Endothelial cell of umbilical vein (primary cell): ENCODE data around the gene LYRM4. TPM values are rescaled to one million over a fixed set of nuclear protein-coding genes. Genes with fewer than 3 reads are reported as not detected.

Experiments used
- BruUV-seq: library from RNA; stranded (reverse); fragments of 400-500 nt; replicated peaks from 2 replicates; lab custom pipeline; 2021; lab: Mats Ljungman, UMichigan
- CTCF ChIA-PET: fragments of 300-600, 350-600 bp; sonication (Branson Sonifier 250); formaldehyde crosslinking; loops from one replicate; lab custom pipeline; 2021; ENCODE audit warnings: antibody characterized with exemption, inconsistent platforms; lab: Charles Lee
- POLR2A ChIA-PET: fragments of 300-600, 350-600 bp; sonication (Branson Sonifier 250); formaldehyde crosslinking; loops from one replicate; lab custom pipeline; 2021; ENCODE audit warnings: antibody characterized with exemption, inconsistent platforms; lab: Charles Lee
- DNase-seq: peaks from one replicate; pipeline ENCODE4 v3.0.0-alpha.2; 2011; ENCODE audit warnings: low read depth, low spot score
- FAIRE-seq: peaks from 2 replicates; lab custom pipeline; 2011; peaks lifted over from hg19 to GRCh38; lab: Jason Lieb, UNC
- H2AFZ ChIP-seq: 2 replicates; pipeline ENCODE4 v1.6.0; 2012; ENCODE audit warnings: low read depth, low read length, control low read depth, inconsistent platforms
- H3K27ac ChIP-seq: 2 replicates; pipeline ENCODE4 v1.5.1; 2011; ENCODE audit warnings: low read depth, mild to moderate bottlenecking, control low read depth, low read length, moderate library complexity; ENCODE audit not compliant: insufficient read depth
- H3K27me3 ChIP-seq, 2 experiments: 2 replicates each; pipeline versions ENCODE4 v1.6.0 to v1.6.1; 2011; ENCODE audit warnings: low read length in 2 of 2, mixed read lengths in 1 of 2; ENCODE audit not compliant: control insufficient read depth in 2 of 2, insufficient read depth in 2 of 2
- H3K36me3 ChIP-seq, 2 experiments: 2 replicates in 1 of 2; 3 replicates in 1 of 2; pipeline ENCODE4 v1.5.1; 2011; ENCODE audit warnings: low read length in 2 of 2, mild to moderate bottlenecking in 1 of 2, moderate library complexity in 1 of 2; ENCODE audit not compliant: control insufficient read depth in 2 of 2, insufficient read depth in 2 of 2; ENCODE audit errors: extremely low read depth in 1 of 2
- H3K4me1 ChIP-seq: 3 replicates; pipeline ENCODE4 v1.5.1; 2011; ENCODE audit warnings: mild to moderate bottlenecking, low read length; ENCODE audit not compliant: control insufficient read depth, insufficient read depth; ENCODE audit errors: extremely low read depth
- H3K4me2 ChIP-seq: 2 replicates; pipeline ENCODE4 v1.6.1; 2011; ENCODE audit warnings: low read length, control low read depth, mixed read lengths; ENCODE audit not compliant: insufficient read depth
- H3K4me3 ChIP-seq, 3 experiments: fragments of 200-600 bp in 1 of 3; sonication (generic), shearing (Covaris generic) in 1 of 3; replicated peaks in 1 of 3; 2 replicates each; pipeline ENCODE4 v1.5.1; 2011 to 2016; ENCODE audit warnings: control low read depth in 3 of 3, low read length in 3 of 3, mild to moderate bottlenecking in 2 of 3, inconsistent platforms in 1 of 3, low read depth in 1 of 3, moderate library complexity in 1 of 3; ENCODE audit not compliant: insufficient read depth in 1 of 3
- H3K79me2 ChIP-seq: 2 replicates; pipeline ENCODE4 v1.6.0; 2012; ENCODE audit warnings: low read length, inconsistent platforms; ENCODE audit not compliant: control insufficient read depth, insufficient read depth
- H3K9ac ChIP-seq: replicated peaks from 2 replicates; pipeline ENCODE3; 2011; ENCODE audit warnings: low read length, control low read depth; ENCODE audit not compliant: insufficient read depth; ENCODE audit errors: extremely low read depth
- H3K9me1 ChIP-seq: replicated peaks from 3 replicates; pipeline ENCODE4 v1.6.0; 2011; ENCODE audit warnings: mild to moderate bottlenecking, low read length; ENCODE audit not compliant: control insufficient read depth, insufficient read depth; ENCODE audit errors: extremely low read depth
- H3K9me3 ChIP-seq: replicated peaks from 2 replicates; pipeline ENCODE4 v1.5.1; 2012; ENCODE audit warnings: low read length, inconsistent platforms; ENCODE audit not compliant: control insufficient read depth, insufficient read depth
- H4K20me1 ChIP-seq: replicated peaks from 2 replicates; pipeline ENCODE3; 2011; ENCODE audit warnings: mild to moderate bottlenecking, low read length; ENCODE audit not compliant: control insufficient read depth, insufficient read depth; ENCODE audit errors: extremely low read depth
- CTCF ChIP-seq, 2 donors: IDR thresholded peaks; 1 replicate in 1 of 2; 2 replicates in 1 of 2; pipeline ENCODE4 v1.5.1; 2011; ENCODE audit warnings: low read length in 2 of 2, mild to moderate bottlenecking in 2 of 2, moderate library complexity in 2 of 2, control low read depth in 1 of 2, inconsistent platforms in 1 of 2, low read depth in 1 of 2; ENCODE audit not compliant: insufficient read depth in 1 of 2; ENCODE audit errors: extremely low read depth in 1 of 2
- EZH2 ChIP-seq: IDR thresholded peaks from 2 replicates; pipeline ENCODE4 v1.6.1; 2012; ENCODE audit warnings: borderline replicate concordance, low read depth, mild to moderate bottlenecking, moderate library complexity, low read length, inconsistent platforms; ENCODE audit not compliant: severe bottlenecking
- FOS ChIP-seq: IDR thresholded peaks from 2 replicates; pipeline ENCODE4 v1.6.1; 2011; ENCODE audit warnings: mild to moderate bottlenecking, low read length, moderate library complexity, borderline replicate concordance; ENCODE audit not compliant: insufficient read depth
- GATA2 ChIP-seq: IDR thresholded peaks from 2 replicates; pipeline ENCODE4 v1.7.0; 2011; ENCODE audit warnings: low read depth, mild to moderate bottlenecking, moderate library complexity, mixed read lengths, low read length; ENCODE audit not compliant: insufficient read length, insufficient read depth
- JUN ChIP-seq: IDR thresholded peaks from 2 replicates; pipeline ENCODE4 v1.6.1; 2011; ENCODE audit warnings: borderline replicate concordance, low read depth; ENCODE audit not compliant: insufficient read length, insufficient read depth
- MYC ChIP-seq: IDR thresholded peaks from one replicate; pipeline ENCODE4 v1.6.1; 2011; ENCODE audit warnings: mild to moderate bottlenecking, low read depth, low read length
- POLR2A ChIP-seq: IDR thresholded peaks from 2 replicates; pipeline ENCODE4 v1.6.1; 2012; ENCODE audit warnings: low read depth, mild to moderate bottlenecking, control low read depth, low read length
- POLR2AphosphoS5 ChIP-seq: IDR thresholded peaks from 2 replicates; pipeline ENCODE4 v1.6.1; 2012; ENCODE audit warnings: low read depth, mild to moderate bottlenecking, control low read depth, low read length, moderate library complexity; ENCODE audit not compliant: insufficient read depth
- dilution Hi-C: fragments of 300-500 bp; cut with MboI; formaldehyde crosslinking; loops from one replicate; pipeline ENCODE4 v1.15.0; 2019; ENCODE audit warnings: low sequenced_read_pairs; ENCODE audit not compliant: extremely low pct_ligation_motif_present
- intact Hi-C: fragments of 100-400 bp; cut with micrococcal nuclease; formaldehyde crosslinking; loops from one replicate; pipeline ENCODE4 v1.10.0; 2022
- polyA plus RNA-seq, 4 experiments: library from polyadenylated mRNA; depleted of rRNA in 3 of 4; stranded (reverse) in 3 of 4; unstranded in 1 of 4; fragments of >200 nt; gene quantifications; 2 replicates each; pipeline versions ENCODE4 v1.2.1 to v1.2.3, GENCODE V29; 2011 to 2012; ENCODE audit warnings: missing spikeins in 1 of 4
- total RNA-seq: library from RNA; stranded (reverse); gene quantifications from 2 replicates; pipeline ENCODE4 v1.2.3, GENCODE V29; 2021
- TF ChIP-seq, protein P1 (sequence below): IDR thresholded peaks from 2 replicates; pipeline ENCODE4 v1.6.1; 2011; ENCODE audit not compliant: insufficient read depth, insufficient read length

LYRM4 gene
- total and polyA plus RNA-seq, 2 donors (not counting 3 experiments of a cell fraction or from before 2014, with no cell fraction given), result 39.5 to 44.0 TPM

DNA sequence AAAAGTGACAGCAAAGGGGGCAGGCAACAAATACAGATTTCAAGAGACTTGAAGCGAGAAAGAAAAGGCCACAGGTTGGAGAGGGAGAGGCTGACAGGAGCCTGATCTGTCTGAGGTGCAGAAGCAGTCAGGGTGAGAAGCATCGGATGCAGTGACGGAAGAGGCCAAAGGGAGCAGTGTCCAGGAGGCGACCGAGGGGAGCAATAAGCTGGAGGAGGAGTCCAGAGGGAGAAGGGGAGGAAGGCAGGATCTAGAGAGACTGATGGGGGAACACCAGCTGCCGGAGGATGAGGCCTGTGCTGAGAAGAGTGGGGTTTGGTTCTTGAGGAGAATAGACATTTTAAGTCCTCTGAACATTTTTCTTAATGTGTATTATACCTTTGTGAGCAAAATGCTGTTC, 24.3 kb upstream of the LYRM4 start:
- POLR2A ChIA-PET, result no interaction called here
- no peaks in the 10 kb centered on the region for H3K9me3 ChIP-seq
- H2AFZ ChIP-seq, result no peak overlapping the region
- dilution Hi-C loops, result no loop called here
- no peaks in the 10 kb centered on the region for H4K20me1 ChIP-seq
- no peak overlapping the region for H3K4me2 ChIP-seq
- no peaks in the 10 kb centered on the region for H3K79me2 ChIP-seq
- no peak overlapping the region for H3K9ac ChIP-seq
- no peak overlapping the region for H3K4me3 ChIP-seq
- H3K27me3 ChIP-seq, result no peaks in the 10 kb centered on the region
- no peak overlapping the region for H3K27ac ChIP-seq
- H3K36me3 ChIP-seq, result no peaks in the 10 kb centered on the region
- DNase-seq, result no peak
- no peaks in the 10 kb centered on the region for H3K4me1 ChIP-seq
- no peaks in the 10 kb centered on the region for H3K9me1 ChIP-seq
- intact Hi-C loops, result no loop called here
- FAIRE-seq, result no peak
- BruUV-seq, result no TSS peak
- CTCF ChIA-PET, result interaction anchor here (1.0 to 1.2 kb wide), 3 partner anchors 10 to 118 kb away, joined by 3 read pairs; no protein-coding TSS in a partner anchor
- TF ChIP-seq POLR2AphosphoS5, result no peak
- TF ChIP-seq MYC, result no peak
- TF ChIP-seq FOS, result no peak
- TF ChIP-seq GATA2, result no peak
- TF ChIP-seq CTCF (IDR thresholded peaks at IDR 0.05; ENCODE audit: extremely low read depth in 1 of 2, insufficient read depth in 1 of 2, low read depth in 1 of 2, low read length in 2 of 2), result no peak
- TF ChIP-seq, protein P1, sequence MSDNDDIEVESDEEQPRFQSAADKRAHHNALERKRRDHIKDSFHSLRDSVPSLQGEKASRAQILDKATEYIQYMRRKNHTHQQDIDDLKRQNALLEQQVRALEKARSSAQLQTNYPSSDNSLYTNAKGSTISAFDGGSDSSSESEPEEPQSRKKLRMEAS, result no peak
- no peak for TF ChIP-seq JUN
- TF ChIP-seq EZH2, result no peak
- no peak for TF ChIP-seq POLR2A
